T-helper 2 cell (primary cell): ENCODE data around the gene ADARB2.

Source experiments
- DNase-seq, 5 experiments: peaks; one replicate each; pipeline versions ENCODE4 v3.0.0 to v3.0.0-alpha.2; 2012 to 2022

ADARB2 gene

DNA sequence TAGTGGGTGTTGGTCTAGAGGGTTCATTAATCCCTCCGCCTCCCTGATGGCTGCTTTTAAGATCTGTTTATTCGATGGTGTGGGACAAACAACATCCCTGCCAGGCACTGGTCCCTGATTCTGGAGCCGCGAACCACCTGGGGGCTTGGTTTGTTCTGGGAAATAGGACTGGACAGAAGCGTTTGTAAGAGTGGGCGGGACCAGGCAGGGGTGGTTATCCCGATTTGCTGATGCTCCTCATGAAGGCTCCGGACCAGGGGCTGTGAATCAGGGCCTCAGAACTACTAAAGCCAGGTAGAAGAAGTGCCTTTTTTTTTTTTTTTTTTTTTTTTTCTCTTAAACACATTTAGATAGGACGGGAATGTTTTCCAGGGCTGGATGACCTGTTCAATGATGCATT is 407.7 kb downstream of the ADARB2 start:
- DNase-seq: no peak

DNA sequence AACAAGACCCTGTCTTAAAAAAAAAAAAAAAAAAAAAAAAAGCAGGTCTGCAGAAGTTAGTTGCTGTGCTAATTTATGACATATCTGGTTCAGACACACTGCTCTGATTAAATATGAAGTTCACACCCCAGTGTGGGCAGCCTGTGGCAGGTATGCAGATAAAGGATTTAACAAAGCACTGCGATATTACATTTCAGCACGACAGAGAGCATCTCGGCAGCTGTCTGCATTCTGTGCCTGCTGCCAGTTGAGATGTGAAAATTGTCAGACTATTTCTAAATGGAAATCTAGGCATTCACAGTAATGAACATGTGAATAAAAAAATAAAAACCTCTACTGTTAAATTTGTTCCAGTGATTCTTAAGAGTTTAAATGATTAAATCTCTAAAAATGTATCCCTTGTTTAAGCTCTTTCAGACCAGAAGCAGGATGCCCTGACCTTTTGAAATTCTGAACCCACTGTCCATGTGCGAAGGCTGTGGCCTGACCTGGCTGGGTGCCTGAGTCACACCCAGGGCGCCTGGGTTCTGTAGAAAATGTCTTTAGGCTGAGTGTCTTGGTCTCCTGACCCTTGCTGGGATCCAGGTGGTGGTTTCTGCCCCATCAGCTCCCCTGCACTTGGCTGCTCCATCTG is 408.2 kb downstream of the ADARB2 start:
- DNase-seq: no peak

DNA sequence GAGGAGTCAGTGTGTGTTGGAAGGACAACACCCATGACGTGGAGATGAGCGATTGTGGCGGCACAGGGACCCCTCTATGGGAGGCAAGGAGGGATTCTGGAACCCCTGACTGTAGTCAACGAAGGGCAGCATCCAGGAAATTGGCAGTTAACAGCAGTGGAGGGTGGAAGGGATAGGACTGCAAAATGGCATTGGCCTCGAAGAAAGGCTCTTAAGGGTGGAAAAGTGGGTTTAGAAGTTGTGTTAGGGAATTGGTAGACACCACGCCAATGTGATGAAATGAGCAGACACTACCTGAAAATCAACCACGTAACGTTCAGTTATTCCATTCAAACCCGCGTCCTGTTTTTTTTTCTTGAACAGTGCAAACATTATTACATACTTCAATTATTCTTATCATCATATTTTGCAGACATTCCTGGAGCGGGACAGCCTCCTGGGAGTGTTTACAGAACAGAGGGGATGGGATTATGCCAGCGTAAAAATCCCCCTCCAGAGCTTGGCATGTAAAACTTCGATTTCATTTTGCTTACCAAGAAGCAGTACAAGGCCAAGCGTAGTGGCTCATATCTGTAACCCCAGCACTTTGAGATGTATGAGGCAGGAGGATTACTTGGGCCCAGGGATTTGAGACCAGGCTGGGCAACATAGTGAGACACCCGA is 409.0 kb downstream of the ADARB2 start:
- no peak for DNase-seq

DNA sequence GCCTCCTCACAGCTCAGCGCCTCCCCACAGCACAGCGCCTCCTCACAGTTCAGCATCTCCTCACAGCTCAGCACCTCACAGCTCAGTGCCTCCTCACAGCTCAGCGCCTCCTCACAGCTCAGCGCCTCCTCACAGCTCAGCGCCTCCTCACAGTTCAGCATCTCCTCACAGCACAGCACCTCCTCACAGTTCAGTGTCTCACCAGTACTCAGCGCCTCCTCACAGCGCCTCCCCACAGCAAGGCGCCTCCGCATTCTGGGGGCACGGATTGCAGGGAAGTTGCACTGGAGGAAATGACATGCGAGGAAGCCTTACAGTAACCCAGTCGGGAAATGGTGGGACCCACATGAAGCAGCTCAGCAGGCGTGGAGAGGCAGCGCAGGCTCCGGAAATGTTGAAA is 409.6 kb downstream of the ADARB2 start:
- no peak for DNase-seq

DNA sequence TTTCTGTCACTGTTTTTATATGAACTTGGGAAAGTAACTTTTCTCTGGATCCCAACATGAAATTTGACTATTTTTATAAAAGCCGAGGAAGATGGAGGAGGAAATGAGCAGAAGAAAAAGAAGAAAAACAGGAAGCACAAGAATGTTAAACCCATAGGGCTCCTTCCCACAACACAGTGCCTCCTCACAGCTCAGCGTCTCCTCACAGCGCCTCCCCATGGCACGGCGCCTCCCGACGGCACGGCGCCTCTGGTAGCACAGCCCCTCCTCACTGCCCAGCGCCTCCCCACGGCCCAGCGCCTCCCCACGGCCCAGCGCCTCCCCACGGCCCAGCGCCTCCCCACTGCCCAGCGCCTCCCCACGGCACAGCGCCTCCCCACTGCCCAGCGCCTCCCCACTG is 410.8 kb downstream of the ADARB2 start:
- peak in 1 of 5 experiments; percentile 34 for DNase-seq

DNA sequence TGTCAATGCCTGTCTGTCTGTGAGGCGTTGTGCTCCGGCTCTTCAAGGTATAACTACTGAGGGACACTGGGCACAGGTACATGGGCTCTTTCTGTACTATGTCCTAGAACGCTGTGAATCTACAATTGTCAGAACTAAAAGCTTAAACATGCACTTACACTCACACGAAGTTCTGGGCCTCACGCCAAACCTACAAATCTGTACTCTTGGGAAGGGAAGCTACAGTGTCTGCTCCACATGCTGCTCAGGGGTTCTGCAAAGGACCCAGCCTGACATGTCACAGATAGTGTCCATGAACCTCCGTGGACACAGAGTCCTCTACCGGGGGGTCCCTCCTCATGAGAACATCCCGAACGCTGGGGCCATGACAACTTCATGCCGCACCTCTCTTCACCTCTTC is 412.4 kb downstream of the ADARB2 start:
- DNase-seq: no peak

DNA sequence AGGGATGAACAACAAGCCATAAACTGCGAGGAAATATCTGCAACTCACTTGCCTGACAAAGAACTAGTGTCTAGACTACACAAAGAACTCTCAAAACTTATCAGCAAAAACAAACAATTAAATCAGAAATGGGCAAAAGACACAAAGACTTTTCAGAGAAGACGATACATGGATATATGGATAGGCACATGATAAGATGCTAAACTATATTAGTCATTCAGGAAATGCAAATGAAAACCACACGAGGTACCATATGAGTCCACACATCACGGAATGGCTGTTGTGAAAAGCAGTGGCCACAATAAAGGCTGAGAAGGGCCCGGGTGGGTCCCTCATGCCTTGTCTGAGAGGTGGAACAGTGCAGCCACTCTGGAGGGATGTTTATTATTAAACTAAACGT is 413.4 kb downstream of the ADARB2 start:
- DNase-seq: peak in 1 of 5 experiments; percentile 84

DNA sequence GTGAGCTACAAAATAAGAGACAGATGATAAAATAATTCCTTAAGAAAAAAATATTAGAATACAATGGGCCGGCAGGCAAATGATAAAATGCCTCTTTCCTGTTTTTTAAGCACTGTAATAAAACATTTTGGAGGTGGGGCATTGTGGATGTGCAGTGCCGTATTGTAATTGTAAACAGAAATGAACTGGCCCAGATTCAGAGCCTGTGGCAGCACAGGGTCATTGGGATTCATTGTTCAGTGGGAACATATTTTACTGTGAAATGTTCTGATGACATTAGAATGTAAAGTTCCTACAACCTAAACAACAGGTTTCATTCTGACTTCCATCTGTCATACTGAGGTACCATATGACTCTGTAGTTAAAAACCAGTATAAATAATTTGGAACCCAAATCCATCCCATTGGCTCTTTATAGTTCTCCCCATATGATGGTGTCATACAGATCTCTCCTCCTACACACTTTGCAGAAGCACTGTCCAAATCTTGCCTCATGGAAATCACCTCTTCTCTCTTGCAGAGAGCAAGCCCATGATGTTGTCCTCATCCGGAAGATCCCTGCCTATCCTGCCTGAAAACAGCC is 416.5 kb downstream of the ADARB2 start:
- peak in 1 of 5 experiments; percentile 41 for DNase-seq

DNA sequence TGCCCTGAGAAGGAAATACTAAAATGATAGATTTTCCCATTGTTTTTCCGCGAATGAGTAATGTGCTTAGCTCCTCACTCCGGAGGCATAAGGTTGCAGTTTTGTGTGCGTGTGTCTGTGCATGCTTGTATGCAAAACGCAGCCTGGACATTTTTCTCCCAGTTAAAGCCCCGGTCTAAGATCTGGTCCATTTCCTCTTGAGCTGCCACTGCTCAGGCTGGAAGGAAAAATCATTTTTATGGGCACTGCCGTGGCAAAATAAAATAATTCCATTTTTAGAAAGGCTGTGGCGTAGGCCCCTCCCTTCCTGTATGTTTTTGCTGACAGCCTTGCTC is 420.5 kb downstream of the ADARB2 start:
- no peak for DNase-seq

DNA sequence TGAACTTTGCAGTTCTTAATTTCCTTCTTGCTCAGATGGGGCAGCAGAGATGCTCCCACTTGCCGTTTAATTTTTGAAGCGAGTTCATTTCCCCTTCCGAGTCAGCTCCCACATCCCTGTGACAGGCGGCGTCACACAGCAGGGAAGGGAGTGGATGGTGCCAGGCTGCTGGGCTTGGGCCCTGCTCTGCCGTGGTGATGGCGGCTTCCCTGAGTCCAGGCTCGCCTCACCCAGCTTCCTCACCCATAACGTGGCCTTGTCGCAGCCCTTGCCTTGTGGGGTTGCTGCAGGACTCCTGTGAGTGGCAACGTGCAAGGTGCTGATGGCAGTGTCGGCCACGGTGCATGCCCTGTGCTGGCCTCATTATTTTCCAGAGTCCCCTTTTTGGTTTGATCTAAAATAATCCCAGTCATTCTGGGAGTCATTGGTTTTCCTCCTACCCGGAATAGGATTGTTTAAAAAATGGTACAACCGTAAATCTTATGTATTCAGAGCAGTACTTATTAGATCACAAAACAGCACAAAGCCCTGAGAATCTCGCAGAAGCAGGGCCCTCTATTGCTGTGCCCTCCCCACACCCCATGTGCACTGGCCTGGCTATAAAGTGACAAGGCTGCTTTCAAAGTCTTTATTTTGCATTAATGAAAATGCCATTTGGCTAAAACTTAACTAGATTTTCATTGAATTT is 421.1 kb downstream of the ADARB2 start:
- DNase-seq: no peak

DNA sequence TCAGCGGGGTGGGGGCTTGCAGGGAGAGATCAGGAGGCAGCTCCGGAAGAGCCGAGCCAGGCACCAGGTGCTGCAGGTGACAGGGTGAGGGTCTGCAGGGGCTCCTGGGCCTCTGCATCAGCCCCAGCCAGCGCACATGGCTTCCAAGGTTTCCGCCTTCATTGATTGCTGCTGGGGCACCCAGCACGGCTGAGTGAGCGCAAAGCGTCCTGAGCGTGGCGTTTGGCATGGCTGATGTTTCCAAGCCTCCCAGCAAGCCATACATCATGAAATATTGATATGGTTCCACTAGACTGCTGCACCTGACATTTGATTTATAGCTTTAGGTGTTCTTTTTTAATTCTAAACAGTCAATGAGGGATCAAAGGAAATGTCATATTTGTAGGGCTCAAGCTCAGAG is 422.1 kb downstream of the ADARB2 start:
- DNase-seq: no peak

DNA sequence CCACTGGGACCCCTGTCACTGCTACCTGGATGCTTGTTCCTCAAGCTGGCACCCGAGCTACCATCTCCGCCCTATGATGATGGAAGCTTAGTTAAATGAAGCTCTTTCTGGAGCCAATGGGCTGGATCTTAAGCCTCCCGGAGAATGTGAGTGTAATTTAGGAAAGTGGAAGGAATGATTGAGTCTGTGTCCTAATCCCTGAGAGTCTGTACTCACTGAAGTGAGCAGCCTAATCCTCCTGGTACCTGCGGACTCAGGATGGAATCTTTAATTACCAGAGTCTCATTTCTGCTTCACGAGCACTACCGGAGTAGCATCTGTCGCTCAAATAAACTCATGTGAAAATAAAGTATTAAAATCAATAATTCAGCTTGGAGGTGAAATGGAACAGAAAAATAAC is 425.6 kb downstream of the ADARB2 start:
- no peak for DNase-seq

DNA sequence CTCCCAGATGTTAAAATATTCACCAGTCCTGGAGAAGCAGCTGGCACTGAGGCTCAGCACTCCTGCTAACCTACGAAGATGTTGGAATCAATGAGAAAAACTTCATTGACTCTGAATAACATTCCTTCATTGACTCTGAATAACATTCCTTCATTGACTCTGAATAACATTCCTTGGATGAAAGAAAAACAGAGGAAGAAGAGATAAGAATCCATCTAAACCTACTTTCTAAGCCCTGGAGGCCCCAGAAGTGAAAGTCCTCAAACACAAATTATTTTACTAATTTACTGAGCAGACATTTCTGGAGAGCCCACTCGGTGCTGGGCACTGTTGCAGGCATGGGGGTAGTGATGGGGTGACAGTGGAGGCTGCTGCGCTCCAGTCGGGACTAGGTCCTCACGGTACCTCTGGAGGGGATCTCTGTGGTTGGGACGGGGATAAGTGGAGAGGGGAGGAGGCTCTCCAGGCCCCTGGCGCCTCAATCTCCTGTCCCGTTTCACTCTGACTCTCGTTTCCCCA is 427.0 kb downstream of the ADARB2 start:
- DNase-seq: no peak

DNA sequence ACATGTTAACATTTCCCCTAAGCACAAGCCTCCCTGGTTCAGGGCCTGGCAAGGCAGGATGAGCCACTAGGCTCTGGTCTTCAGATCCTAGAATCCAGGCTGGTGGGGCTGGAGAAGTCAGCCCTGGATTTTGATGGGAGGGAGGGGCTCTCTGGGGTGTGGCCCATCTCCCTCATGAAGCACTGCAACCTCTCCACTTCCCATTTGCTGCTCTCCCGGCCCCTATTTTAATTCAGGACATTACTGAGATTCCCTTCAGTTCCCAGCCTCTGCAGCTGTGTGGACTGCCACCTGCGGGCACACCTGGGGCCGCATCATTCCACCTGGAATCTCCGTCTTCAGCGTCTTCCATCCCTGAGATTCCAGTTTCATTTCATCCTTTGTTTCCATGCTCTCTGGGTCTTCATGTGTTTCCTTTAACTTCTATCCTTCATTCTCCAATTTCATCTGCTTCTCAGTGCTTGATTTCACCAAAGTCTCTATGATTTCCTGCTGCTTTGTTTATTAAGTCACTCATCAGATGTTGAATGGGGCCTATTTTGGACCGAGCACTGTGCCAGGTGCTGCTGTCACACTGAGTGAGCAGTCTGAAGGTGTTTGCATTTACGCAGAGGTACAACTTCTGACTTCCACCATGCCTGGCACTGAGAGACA is 427.6 kb downstream of the ADARB2 start:
- no peak for DNase-seq

DNA sequence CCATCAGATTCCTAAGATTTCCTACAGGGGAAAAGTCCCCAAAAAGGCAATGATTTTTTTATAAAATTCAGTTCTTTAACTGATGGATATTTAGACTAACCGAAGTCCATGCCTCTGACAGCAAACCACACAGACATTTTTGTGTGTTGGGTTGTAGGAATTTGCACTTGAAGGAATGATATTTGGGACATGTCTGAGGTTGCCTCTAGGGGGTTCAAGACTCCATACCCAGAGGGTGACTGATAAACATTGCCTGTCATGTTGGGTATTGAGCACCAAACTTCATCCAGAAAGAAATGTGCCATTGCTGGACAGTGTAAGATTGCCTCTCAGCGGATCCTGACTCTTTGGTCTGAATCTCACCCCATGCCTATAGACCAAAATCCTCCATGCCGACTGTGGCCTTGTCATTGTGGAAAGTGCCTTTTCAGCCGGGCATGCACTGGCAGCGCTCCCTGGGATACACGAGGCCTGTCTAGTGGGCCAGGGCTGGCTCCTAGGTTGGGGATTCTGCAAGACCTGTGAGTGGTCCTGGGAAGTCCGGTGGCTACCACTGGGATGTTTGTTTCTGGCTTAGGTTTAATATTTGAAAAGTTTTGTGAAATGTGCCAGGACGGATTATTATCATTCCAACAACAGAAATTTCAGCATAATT is 428.2 kb downstream of the ADARB2 start:
- no peak for DNase-seq

DNA sequence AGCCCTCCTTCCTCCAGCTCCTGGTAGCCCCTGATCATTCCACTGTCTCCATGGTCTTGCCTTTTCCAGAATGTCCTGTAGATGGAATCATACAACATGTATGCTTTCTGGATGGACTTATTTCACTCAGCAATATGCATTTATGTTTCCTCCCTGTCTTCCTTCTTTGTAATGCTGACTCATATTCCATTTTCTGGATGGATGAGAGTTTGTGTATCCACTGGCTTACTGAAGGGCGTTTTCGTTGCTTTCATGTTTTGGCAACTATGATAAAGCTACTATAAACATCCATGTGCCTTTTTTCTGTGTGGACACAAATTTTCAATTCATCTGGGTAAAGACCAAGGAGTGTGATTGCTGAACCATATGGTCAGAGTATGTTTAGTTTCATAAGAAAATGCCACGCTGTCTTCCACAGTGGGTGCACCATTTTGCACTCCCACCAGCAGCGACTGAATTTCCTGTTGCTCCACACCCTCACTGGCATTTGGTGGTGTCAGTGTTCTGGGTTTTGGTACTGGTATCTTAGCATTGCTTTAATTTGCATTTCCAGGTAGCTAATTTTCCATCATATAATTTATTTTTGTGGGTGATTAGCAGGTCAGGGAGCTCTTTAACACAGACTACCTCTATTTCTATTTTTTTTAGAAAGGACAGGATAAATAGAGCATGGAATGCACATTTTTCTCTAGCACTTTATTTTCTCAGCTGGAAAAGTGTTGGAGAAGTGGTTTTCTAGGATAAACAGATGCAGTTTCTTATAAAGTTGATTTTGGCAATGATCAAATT is 429.0 kb downstream of the ADARB2 start:
- no peak for DNase-seq

DNA sequence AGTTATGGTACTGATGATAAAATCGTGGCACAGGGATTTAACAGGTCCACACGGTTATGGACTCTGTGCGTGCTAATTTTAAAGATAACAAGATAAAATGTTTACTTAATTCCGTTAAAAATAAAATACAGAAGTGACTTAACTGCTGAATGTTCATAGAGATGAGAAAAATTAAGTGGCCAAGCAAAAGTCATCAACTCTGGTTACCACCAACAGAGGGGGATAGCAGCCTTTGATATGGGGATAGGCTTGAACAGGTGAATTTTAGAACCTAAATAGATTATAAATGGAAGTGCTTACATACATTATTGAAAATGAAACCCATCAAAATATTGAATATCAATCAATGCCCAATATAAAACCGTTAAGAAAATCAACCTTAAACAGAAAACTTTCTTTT is 436.2 kb downstream of the ADARB2 start:
- no peak for DNase-seq

DNA sequence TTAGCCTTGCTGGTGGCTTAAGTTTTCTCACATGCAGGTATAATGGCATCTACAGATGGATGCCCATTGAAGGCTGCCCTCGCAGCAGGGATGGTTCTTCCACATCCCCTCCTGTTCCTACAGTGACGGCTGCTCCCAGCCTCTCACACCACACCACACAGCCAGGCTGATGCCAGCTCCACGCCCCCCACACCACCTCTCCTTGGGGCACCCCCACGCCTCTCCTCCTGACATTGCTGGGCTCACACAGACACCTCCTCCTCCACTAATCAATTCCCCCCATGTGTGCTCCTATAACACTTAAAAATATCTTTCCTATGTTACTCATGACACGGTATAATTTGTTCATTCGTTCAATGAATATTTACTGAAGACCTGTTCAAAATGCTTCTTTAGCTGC is 437.1 kb downstream of the ADARB2 start:
- DNase-seq: no peak

DNA sequence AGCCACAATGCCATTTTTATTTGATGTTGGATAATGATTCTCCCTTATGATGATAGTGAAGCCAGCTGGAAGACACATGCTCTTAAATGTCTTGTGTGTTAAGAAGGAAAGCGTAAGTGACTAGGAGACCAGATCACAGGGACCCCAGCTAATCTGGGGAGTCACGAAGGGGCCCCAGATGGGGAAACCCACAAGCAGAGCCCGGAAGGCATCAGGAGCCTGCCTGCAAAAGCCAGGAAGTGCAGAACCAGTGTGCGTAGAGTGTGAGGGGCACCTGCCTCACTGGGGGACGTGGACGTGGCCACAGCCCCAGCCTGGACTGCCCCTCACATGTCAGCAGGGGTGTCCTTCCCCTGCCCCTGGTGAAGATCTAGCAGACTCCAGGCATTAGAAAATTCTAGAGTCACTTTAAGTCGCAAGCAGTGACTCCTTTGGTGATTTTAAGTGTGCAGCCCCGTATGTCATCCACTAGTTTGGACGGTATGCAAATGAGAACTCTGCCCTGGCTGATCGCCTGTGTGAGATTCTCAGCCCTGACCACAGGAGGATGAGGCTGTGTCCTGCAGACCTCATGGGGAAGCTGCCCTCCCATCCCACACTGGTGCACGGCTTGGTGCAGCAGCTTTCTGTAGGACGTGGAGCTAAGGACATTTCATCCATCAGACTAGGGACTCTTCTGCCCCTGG is 438.1 kb downstream of the ADARB2 start:
- no peak for DNase-seq

DNA sequence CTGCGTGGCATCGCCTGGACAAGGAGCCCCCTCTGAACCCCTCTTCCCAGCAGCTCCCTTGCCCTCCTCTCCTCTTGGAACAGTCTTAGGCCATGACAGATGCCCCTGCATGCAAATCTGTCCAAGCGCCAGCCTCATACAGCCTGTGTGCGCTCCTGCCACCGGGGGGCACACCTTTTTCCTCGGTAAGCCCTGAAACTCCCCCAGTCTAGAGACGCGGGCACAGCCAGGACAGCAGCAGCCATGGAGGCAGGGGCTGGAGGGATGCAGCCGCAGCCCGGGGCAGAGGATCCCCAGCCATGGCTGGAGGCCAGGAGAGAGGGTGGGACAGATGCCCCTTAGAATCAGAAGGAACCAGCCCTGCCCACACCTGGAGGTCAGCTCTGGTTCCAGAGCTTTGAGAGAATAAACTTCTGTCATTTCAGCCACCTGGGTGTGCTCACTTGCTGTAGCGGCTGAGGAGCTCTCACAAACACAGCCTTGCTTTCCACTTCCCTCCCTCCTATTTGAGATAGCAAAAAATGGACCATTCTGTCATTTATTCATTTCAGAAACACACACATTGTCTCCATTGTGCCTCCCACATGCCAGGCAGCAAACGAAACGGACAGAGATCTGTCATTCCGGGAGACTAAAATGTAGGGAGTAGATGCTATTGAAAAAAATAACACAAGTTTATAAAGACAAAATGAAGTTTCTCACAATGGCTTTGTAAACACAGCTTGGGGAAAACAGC is 439.6 kb downstream of the ADARB2 start:
- no peak for DNase-seq
